GM12872 (cell line): ENCODE measurements around the gene IL17REL.

Experiments
- CTCF ChIP-seq: IDR thresholded peaks from 3 replicates; pipeline ENCODE4 v1.5.1; 2011; ENCODE audit warnings: low read depth, mild to moderate bottlenecking, low read length, moderate library complexity; ENCODE audit not compliant: insufficient read depth

IL17REL gene

GRCh38 chr22:49996518-49997250, 15.9 kb downstream of the IL17REL start:
- no peak for TF ChIP-seq CTCF

- TF ChIP-seq CTCF, result no peak
Observed at GRCh38 chr22:49996119-49996517, 16.4 kb downstream of the IL17REL start.

- TF ChIP-seq CTCF, result no peak
Observed at GRCh38 chr22:49995361-49996118, 17.0 kb downstream of the IL17REL start.

GRCh38 chr22:49995041-49995360, 17.6 kb downstream of the IL17REL start:
- TF ChIP-seq CTCF, result no peak

GRCh38 chr22:49994361-49995040, 18.1 kb downstream of the IL17REL start:
- no peak for TF ChIP-seq CTCF

- TF ChIP-seq CTCF, result no peak
Observed at GRCh38 chr22:49993649-49994360, 18.8 kb downstream of the IL17REL start.

- TF ChIP-seq CTCF, result peak; percentile 90
Observed at GRCh38 chr22:49992921-49993648, 19.5 kb downstream of the IL17REL start.
